GM12865 (cell line): ENCODE results near the gene MISFA.

ENCODE experiments used
- DNase-seq: peaks from one replicate; pipeline ENCODE4 v3.0.0; 2010; ENCODE audit warnings: low read depth
- H3K4me3 ChIP-seq: 2 replicates; pipeline ENCODE4 v1.5.1; 2011; ENCODE audit warnings: mild to moderate bottlenecking, low read depth, low read length, control low read depth
- TF ChIP-seq, protein P1 (sequence below): IDR thresholded peaks from 2 replicates; pipeline ENCODE4 v1.5.1; 2011; ENCODE audit warnings: low read length, control low read depth, low read depth, inconsistent platforms; ENCODE audit not compliant: insufficient read depth; ENCODE audit errors: missing control alignments

MISFA gene

DNA sequence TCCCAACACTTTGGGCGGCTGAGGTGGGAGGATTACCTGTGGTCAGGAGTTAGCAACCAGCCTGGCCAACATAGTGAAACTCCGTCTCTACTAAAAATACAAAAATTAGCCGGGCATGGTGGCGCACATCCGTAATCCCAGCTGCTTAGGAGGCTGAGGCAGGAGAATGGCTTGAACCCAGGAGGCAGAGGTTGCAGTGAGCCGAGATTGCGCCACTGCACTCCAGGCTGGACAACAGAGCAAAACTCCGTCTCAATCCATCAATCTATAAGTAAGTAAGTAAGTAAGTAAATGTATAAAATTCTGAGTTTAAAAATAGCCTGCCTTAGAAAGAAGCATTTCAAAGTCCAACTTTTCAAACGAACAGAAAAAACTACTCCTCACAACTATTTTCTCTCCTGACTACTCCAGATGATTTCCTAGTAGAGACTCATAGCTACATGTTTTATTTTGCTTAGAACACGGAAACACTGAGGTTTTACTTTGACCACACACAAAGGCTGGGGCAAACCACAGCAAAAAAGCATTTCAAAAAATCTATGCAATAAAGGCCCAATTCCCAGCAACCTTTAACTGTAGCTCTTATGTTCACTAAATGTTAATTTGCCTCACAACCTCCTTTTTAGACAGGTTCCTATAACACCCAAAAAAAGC, 18.2 kb downstream of the MISFA start:
- H3K4me3 ChIP-seq = no peak overlapping the region
- DNase-seq = peak; percentile 52
- TF ChIP-seq, protein P1, sequence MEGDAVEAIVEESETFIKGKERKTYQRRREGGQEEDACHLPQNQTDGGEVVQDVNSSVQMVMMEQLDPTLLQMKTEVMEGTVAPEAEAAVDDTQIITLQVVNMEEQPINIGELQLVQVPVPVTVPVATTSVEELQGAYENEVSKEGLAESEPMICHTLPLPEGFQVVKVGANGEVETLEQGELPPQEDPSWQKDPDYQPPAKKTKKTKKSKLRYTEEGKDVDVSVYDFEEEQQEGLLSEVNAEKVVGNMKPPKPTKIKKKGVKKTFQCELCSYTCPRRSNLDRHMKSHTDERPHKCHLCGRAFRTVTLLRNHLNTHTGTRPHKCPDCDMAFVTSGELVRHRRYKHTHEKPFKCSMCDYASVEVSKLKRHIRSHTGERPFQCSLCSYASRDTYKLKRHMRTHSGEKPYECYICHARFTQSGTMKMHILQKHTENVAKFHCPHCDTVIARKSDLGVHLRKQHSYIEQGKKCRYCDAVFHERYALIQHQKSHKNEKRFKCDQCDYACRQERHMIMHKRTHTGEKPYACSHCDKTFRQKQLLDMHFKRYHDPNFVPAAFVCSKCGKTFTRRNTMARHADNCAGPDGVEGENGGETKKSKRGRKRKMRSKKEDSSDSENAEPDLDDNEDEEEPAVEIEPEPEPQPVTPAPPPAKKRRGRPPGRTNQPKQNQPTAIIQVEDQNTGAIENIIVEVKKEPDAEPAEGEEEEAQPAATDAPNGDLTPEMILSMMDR = no peak

- DNase-seq = no peak
- no peak overlapping the region for H3K4me3 ChIP-seq
- TF ChIP-seq, protein P1 = no peak
Observed at GRCh38 chr11:18618342-18619025, 18.9 kb downstream of the MISFA start.

- H3K4me3 ChIP-seq = no peak overlapping the region
- TF ChIP-seq, protein P1 = no peak
- no peak for DNase-seq
Observed at GRCh38 chr11:18623707-18624106, 24.1 kb downstream of the MISFA start.

- TF ChIP-seq, protein P1 = no peak
- DNase-seq = no peak
Observed at GRCh38 chr11:18624161-18624560, 24.6 kb downstream of the MISFA start.

DNA sequence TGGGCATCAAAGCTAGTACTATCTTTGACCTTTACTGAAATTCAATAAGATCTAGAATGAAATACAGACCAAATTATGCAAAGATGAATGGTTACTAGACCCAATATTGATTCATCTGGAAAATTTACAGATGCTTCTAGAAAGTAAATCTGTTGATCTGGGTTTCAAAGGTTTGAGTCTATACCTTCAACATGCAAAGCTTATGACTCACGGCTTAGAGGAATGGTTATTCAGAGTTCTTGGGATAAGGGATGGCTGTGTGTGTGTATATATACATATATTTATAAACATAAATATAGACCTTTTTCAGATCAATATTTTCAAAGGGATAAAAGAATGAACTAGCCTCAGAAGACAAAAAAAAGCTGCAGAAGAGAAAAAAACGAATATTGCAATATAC, 33.3 kb downstream of the MISFA start:
- DNase-seq = no peak
- TF ChIP-seq, protein P1 = no peak
- H3K4me3 ChIP-seq = peak overlapping the region; percentile 95

More at GRCh38 chr11:18624161-18624560, 24.6 kb downstream of the MISFA start:
- no peak overlapping the region for H3K4me3 ChIP-seq

GRCh38 chr11:18633256-18634139, 33.9 kb downstream of the MISFA start:
- TF ChIP-seq, protein P1 = no peak
- peak overlapping the region; percentile 95 for H3K4me3 ChIP-seq
- DNase-seq = peak; percentile 91
